Stimulated activated naive CD4-positive, alpha-beta T cell treated with Interleukin-2 at 50 U/mL for 16 hours (primary cell): ENCODE results near the gene CLCN7.

Experiments used
- DNase-seq: peaks from one replicate; lab custom pipeline; 2025; lab: John Stamatoyannopoulos, UW

The CLCN7 gene

DNA sequence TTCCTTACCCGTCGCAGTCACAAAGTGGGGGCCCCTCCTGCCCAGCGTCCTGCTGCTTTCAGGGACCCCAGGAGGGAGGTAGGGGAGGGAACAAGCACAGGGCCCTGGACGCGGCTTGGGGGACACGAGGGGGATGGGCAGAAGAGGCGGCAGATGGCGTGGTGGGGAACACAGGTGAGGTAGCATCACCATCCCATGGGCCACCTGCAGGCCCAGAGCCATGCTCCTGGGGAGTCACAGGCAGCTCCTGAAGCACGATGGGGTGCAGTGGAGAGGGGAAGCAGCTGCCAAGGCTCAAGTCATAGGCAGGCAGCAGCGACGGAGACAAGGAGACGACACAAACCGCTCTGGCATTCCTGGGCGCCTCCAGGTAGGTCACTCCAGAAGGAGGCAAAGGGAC lies 71.1 kb downstream of the CLCN7 start:
- DNase-seq, result no peak

- DNase-seq, result no peak
Observed at GRCh38 chr16:1403036-1403435, 71.8 kb downstream of the CLCN7 start.

DNA sequence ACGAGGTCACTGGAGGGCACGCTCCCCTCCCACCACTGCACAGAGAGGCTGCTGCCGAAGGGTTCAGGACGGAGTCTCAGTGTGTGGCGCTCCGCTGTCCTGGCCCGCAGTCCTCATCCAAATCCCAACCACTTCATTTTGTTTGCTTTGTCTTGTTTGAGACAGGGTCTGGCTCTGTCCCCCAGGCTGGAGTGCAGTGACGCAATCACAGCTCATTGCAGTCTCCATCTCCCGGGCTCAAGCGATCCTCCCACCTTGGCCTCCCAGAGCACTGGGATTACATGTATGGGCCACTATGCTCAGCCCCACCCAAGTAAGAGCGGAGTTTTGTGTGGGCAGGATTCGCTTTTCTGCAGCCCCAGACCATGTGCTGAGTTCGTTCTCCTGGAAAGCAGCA lies 73.1 kb downstream of the CLCN7 start:
- no peak for DNase-seq

DNA sequence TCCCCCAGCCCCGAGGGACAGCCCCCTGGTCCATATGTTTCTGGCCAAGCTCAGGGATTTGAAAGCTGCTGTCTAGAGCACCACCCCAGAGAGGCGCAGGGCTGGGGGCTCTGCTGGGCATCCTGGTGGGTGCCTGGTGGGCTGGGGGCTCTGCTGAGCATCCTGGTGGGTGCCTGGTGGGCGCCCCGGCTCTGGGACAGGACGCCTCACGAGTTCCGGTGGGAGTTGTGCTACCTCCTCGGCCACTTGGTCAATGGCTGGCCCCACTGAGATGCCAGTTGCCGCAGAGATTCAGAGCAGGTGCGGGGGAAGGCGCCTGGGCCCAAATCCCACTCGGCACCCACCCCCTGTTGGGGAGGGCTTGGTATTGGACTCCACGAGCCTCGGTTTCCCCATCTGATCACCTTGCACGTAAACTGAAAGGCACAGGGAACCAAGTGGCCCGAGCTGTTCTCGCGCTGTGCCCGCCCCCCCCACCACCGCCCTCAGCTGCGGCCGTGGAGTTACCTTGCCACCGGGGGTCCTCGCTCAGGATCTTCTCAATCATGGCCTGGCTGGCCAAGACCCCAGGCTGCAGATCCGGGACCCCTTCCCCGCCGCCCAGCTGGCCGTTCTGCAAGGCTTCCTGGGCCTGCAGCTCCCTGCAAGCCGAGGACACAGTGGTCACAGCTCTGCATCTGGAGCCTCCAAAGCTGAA lies 73.6 kb downstream of the CLCN7 start:
- DNase-seq, result no peak

DNA sequence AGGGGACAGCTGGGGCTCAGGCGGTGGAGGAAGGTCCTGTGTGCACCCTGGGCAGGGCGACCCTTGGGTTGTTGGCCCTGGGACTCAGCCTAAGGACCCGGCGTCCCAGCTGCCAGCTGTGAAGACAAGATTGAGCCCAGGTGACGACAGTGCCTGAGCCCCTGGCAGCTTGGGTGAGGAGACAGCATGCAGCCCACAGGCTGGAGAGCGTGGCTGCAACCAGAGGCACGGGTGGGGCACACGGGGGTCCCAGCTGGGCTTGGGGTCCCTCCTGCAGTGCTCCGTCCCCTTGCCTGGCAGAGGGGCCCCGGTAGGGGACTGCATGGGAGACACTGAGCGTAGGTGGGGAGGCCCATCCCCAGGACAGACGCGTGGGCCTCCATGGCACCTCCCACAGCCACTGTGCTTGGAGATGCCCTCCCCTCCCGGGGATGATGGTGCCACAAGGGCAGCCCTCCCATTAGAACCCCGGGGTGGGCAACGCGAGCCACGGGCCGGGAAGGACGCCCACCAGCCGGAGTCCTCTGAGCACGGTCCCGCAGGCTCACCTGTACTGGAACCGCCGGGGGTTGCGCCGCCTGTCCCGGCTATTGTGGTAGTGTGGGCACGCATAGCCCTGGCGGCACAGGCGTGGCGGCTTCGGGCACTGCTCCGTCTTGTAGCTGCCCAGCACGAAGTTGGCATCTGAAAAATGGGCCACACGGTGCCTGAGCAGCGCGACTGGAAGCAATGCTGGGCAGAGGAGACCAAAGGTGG lies 75.8 kb downstream of the CLCN7 start:
- DNase-seq, result no peak

GRCh38 chr16:1398351-1398750 lies 76.5 kb downstream of the CLCN7 start:
- no peak for DNase-seq

DNA sequence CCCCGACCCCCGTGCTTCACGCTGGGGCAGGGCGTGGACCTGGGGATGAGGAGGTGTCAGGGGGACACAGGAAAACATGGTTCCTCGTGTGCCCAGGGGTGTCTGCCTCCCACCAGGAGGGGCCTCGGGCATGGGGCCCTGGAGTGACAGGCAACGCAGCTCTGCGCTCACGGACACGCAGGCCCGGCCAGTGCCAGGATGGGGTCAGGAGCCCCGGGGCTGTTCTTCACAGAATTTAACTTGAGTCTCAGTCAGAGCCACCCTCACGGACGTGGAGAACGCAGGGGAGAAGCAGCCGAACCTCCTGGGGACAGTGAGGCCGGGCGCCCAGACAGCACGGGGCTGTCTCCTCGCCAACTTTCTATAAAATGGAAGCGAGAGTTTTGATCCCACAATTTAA lies 77.0 kb downstream of the CLCN7 start:
- DNase-seq, result no peak

GRCh38 chr16:1395444-1396031 lies 79.3 kb downstream of the CLCN7 start:
- DNase-seq, result no peak
